ENCODE results near the gene GCSH.

The GCSH gene

GRCh38 chr16:81137754-81138153, 41.6 kb upstream of the GCSH start:
- Mint-ChIP-seq H3K4me1 (peaks cover 11% of the 10 kb centered on the region), H3K36me3 (ENCODE audit: low read depth) (no peaks in the 10 kb centered on the region), H3K4me3 (no peak overlapping the region), H3K27me3 (ENCODE audit: low read depth) (peaks cover 11% of the 10 kb centered on the region), H3K9me3 (no peaks in the 10 kb centered on the region), H3K27ac (peak overlapping the region in 1 of 3 experiments; percentile 31)
- TF ChIP-seq CTCF (IDR thresholded peaks at IDR 0.05; ENCODE audit: unreplicated experiment in 3 of 3), result no peak

- H3K27me3 Mint-ChIP-seq (ENCODE audit: low read depth), result peaks cover 11% of the 10 kb centered on the region
- peak overlapping the region in 1 of 3 experiments; percentile 38 for H3K4me3 Mint-ChIP-seq
- no peak for TF ChIP-seq CTCF (IDR thresholded peaks at IDR 0.05; ENCODE audit: unreplicated experiment in 3 of 3)
- H3K9me3 Mint-ChIP-seq, result no peaks in the 10 kb centered on the region
- H3K27ac Mint-ChIP-seq, result peak overlapping the region; percentile 70 to 93 (median 93)
- H3K36me3 Mint-ChIP-seq (ENCODE audit: low read depth), result no peaks in the 10 kb centered on the region
- peaks cover 11% of the 10 kb centered on the region for H3K4me1 Mint-ChIP-seq
Observed at GRCh38 chr16:81136390-81137335, 40.5 kb upstream of the GCSH start.

GRCh38 chr16:81130126-81130525, 33.9 kb upstream of the GCSH start:
- Mint-ChIP-seq H3K4me3 (no peak overlapping the region), H3K4me1 (no peaks in the 10 kb centered on the region), H3K27me3 (ENCODE audit: low read depth) (peaks cover 19% of the 10 kb centered on the region), H3K27ac (no peak overlapping the region), H3K36me3 (ENCODE audit: low read depth) (no peaks in the 10 kb centered on the region), H3K9me3 (no peaks in the 10 kb centered on the region)
- no peak for TF ChIP-seq CTCF (IDR thresholded peaks at IDR 0.05; ENCODE audit: unreplicated experiment in 3 of 3)

- TF ChIP-seq CTCF (IDR thresholded peaks at IDR 0.05; ENCODE audit: unreplicated experiment in 3 of 3), result no peak
- H3K27ac Mint-ChIP-seq, result no peak overlapping the region
- H3K9me3 Mint-ChIP-seq, result no peaks in the 10 kb centered on the region
- peaks cover 19% of the 10 kb centered on the region for H3K27me3 Mint-ChIP-seq (ENCODE audit: low read depth)
- no peaks in the 10 kb centered on the region for H3K36me3 Mint-ChIP-seq (ENCODE audit: low read depth)
- H3K4me3 Mint-ChIP-seq, result no peak overlapping the region
- H3K4me1 Mint-ChIP-seq, result no peaks in the 10 kb centered on the region
Observed at GRCh38 chr16:81128726-81129524, 32.7 kb upstream of the GCSH start.

- Mint-ChIP-seq H3K27me3 (ENCODE audit: low read depth) (peaks cover 17% of the 10 kb centered on the region), H3K4me1 (no peaks in the 10 kb centered on the region), H3K9me3 (no peaks in the 10 kb centered on the region), H3K27ac (no peak overlapping the region), H3K36me3 (ENCODE audit: low read depth) (no peaks in the 10 kb centered on the region), H3K4me3 (no peak overlapping the region)
- no peak for TF ChIP-seq CTCF (IDR thresholded peaks at IDR 0.05; ENCODE audit: unreplicated experiment in 3 of 3)
Observed at GRCh38 chr16:81127051-81127450, 30.9 kb upstream of the GCSH start.
